GM12873 (cell line): Measurements from ENCODE around the gene MAGEA1.

Experiments
- TF ChIP-seq, protein P1 (sequence below): IDR thresholded peaks from 2 replicates; pipeline ENCODE4 v1.5.1; 2012; ENCODE audit warnings: low read depth, mild to moderate bottlenecking, moderate library complexity, low read length, control low read depth; ENCODE audit not compliant: insufficient read depth; ENCODE audit errors: missing control alignments

Gene MAGEA1, protein sequence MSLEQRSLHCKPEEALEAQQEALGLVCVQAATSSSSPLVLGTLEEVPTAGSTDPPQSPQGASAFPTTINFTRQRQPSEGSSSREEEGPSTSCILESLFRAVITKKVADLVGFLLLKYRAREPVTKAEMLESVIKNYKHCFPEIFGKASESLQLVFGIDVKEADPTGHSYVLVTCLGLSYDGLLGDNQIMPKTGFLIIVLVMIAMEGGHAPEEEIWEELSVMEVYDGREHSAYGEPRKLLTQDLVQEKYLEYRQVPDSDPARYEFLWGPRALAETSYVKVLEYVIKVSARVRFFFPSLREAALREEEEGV

DNA sequence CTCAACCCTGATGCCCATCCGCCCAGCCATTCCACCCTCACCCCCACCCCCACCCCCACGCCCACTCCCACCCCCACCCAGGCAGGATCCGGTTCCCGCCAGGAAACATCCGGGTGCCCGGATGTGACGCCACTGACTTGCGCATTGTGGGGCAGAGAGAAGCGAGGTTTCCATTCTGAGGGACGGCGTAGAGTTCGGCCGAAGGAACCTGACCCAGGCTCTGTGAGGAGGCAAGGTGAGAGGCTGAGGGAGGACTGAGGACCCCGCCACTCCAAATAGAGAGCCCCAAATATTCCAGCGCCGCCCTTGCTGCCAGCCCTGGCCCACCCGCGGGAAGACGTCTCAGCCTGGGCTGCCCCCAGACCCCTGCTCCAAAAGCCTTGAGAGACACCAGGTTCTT lies at the start of gene MAGEA1:
TSS of gene MAGEA1 (plus strand) at position 154 of the 400 bp plus-strand sequence. CDS start 3,106 bp downstream, outside the sequence.
- TF ChIP-seq, protein P1, sequence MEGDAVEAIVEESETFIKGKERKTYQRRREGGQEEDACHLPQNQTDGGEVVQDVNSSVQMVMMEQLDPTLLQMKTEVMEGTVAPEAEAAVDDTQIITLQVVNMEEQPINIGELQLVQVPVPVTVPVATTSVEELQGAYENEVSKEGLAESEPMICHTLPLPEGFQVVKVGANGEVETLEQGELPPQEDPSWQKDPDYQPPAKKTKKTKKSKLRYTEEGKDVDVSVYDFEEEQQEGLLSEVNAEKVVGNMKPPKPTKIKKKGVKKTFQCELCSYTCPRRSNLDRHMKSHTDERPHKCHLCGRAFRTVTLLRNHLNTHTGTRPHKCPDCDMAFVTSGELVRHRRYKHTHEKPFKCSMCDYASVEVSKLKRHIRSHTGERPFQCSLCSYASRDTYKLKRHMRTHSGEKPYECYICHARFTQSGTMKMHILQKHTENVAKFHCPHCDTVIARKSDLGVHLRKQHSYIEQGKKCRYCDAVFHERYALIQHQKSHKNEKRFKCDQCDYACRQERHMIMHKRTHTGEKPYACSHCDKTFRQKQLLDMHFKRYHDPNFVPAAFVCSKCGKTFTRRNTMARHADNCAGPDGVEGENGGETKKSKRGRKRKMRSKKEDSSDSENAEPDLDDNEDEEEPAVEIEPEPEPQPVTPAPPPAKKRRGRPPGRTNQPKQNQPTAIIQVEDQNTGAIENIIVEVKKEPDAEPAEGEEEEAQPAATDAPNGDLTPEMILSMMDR: no peak

DNA sequence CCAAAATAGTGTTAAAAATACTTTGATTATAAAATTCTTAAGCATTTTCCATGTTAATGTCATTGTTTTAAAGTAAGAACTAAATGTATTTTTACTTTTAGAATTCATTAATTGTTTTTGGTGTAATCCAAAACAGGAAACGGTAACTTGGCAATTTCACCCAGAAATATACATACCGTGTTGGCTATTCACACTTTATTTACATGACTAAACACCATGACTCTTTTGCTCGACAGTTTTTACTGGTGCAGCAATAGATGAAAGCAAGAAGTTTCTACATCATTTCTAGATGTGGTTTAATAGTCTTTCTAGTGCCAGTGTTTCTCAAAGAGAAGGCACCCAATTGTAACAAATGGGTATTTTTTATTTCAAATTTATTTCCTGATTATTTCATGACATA lies 25.6 kb upstream of the MAGEA1 start:
- TF ChIP-seq, protein P1: no peak

DNA sequence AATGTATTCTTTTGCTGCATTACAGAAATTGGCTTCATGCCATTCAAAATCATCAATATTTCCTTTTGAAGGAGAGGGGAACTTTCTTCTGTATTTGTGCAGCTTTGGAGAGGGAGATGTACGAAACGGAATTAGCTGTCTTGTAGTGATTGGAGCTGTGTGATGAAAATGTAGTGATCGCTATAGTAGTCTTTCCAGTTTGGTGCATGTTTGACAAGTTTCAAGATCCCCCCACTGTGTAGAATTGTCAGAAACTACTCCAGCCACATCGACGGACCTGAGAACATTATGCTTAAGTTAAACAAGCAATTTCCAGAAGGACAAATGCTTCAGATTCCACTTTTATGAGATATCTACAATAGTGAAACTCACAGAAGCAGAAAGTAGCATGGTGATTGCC lies 21.6 kb upstream of the MAGEA1 start:
- TF ChIP-seq, protein P1: no peak

DNA sequence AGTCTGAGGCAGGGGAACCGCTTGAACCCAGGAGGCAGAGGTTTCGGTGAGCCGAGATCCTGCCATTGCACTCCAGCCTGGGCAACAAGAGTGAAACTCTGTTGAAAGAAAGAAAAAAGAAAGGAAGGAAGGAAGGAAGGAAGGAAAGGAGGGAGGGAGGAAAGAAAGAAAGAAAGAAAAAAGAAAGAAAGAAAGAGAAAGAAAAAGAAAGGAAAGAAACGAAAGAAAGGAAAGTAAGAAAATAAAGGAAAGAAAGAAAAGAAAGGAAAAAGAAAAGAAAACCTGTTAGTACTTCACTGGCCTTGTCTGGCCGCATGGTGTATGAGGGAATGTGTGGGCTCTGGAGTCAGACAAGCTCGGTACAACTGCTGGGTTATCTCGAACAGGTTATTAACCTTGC lies 20.8 kb upstream of the MAGEA1 start:
- TF ChIP-seq, protein P1: no peak

DNA sequence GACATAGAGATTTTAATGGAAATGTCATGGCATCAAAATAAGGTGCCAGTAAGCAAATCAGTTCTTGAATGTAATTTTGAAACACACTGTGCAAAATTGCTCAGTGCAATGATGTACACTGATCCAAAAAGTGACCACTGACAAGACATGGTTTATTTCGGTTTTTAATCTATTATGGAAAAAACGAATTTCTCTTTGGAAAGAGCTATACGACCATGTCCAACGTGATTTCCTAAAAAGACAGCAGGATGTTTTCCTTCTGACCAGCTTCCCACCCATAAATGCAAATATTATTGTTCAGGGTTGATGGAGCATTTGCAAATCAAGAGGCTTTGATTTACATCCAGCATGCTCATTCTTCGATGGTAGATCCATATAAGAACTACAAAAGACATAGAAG lies 17.1 kb upstream of the MAGEA1 start:
- TF ChIP-seq, protein P1: no peak

DNA sequence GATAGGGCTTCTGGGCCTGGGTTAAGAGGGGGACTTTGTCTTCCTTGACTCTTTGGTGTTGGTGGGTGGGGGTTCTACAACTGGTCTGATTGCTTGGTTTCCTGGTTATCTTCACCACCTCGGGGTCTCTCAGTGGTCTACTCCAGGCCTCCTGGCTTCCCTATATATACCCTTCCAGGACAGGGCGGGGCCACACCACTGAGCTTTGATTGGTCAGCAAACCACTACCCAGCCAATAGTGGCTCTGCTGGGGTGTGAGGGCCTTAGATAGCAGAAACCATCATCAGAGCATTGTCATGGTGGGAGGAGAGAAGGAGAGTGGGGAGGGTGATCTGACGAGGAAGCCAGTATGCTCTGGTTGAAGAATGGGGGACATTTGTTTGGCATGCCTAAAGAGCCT lies 14.4 kb upstream of the MAGEA1 start:
- TF ChIP-seq, protein P1: no peak

DNA sequence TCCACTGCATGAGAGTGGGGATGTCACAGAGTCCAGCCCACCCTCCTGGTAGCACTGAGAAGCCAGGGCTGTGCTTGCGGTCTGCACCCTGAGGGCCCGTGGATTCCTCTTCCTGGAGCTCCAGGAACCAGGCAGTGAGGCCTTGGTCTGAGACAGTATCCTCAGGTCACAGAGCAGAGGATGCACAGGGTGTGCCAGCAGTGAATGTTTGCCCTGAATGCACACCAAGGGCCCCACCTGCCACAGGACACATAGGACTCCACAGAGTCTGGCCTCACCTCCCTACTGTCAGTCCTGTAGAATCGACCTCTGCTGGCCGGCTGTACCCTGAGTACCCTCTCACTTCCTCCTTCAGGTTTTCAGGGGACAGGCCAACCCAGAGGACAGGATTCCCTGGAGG lies 2.7 kb downstream of the MAGEA1 start:
- TF ChIP-seq, protein P1: no peak
